Lower leg skin (tissue), 4 donors: ENCODE data around the gene SYMPK. TPM values are rescaled to one million over a fixed set of nuclear protein-coding genes. Genes with fewer than 3 reads are reported as not detected.

Source experiments
- DNase-seq, 2 donors: peaks; one replicate each; pipeline ENCODE4 v3.0.0-alpha.2; 2019; ENCODE audit warnings: low spot score in 2 of 2
- H3K4me3 ChIP-seq: fragments of 200-600 bp; sonication (generic); 2 replicates; pipeline ENCODE4 v1.5.1; 2017; ENCODE audit warnings: mild to moderate bottlenecking, low read depth; ENCODE audit not compliant: poor library complexity, severe bottlenecking
- POLR2A ChIP-seq, 2 donors: fragments of 450-650 bp; IDR thresholded peaks; one replicate each; pipeline ENCODE4 v1.6.1; 2016 to 2017; ENCODE audit warnings: antibody characterized with exemption in 2 of 2, mild to moderate bottlenecking in 1 of 2, moderate library complexity in 1 of 2
- WGBS, 2 donors: methylation state at CpG; one replicate each; pipeline ENCODE4 v1.1.5; 2018; 5-methylcytosine and 5-hydroxymethylcytosine counted together
- intact Hi-C: fragments of 100-400 bp; cut with DNase I; formaldehyde crosslinking; loops from one replicate; pipeline ENCODE4 v1.15.0; 2023; ENCODE audit warnings: low total_unique reads
- total RNA-seq, 4 donors: library from RNA; depleted of rRNA; stranded (reverse); fragments of >200 nt; gene quantifications; one replicate each; pipeline ENCODE4 v1.1.0, GENCODE V29; 2016
- TF ChIP-seq, protein P1 (sequence below), 3 donors: fragments of 450-650 bp; IDR thresholded peaks; one replicate each; pipeline ENCODE4 v1.5.1; 2016; ENCODE audit warnings: antibody characterized with exemption in 3 of 3, mild to moderate bottlenecking in 3 of 3, moderate library complexity in 2 of 3

The SYMPK gene
- total RNA-seq, 4 donors from 2014 or later: 30.3 to 62.8 (median 46.6) TPM

GRCh38 chr19:45814851-45815480, 48.0 kb downstream of the SYMPK start, which contains the start of gene RSPH6A:
TSS of gene RSPH6A (minus strand) at chr19:45815308. CDS start at chr19:45815176, 132 bp downstream.
- H3K4me3 ChIP-seq: no peak within 1 kb of the TSS
- no peak for TF ChIP-seq POLR2A (IDR thresholded peaks at IDR 0.05)
- TF ChIP-seq, protein P1, sequence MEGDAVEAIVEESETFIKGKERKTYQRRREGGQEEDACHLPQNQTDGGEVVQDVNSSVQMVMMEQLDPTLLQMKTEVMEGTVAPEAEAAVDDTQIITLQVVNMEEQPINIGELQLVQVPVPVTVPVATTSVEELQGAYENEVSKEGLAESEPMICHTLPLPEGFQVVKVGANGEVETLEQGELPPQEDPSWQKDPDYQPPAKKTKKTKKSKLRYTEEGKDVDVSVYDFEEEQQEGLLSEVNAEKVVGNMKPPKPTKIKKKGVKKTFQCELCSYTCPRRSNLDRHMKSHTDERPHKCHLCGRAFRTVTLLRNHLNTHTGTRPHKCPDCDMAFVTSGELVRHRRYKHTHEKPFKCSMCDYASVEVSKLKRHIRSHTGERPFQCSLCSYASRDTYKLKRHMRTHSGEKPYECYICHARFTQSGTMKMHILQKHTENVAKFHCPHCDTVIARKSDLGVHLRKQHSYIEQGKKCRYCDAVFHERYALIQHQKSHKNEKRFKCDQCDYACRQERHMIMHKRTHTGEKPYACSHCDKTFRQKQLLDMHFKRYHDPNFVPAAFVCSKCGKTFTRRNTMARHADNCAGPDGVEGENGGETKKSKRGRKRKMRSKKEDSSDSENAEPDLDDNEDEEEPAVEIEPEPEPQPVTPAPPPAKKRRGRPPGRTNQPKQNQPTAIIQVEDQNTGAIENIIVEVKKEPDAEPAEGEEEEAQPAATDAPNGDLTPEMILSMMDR (IDR thresholded peaks at IDR 0.05): no peak
- intact Hi-C loops: no loop called here
- no peak for DNase-seq
- WGBS, 2 donors: 58 to 60% methylated on average over 36 to 39 of the region's 40 CpGs

GRCh38 chr19:45814166-45814780, 48.7 kb downstream of the SYMPK start:
- 49 to 62% methylated on average over 9 to 12 of the region's 12 CpGs for WGBS, 2 donors
- H3K4me3 ChIP-seq: no peak overlapping the region
- TF ChIP-seq POLR2A (IDR thresholded peaks at IDR 0.05): no peak
- TF ChIP-seq, protein P1 (IDR thresholded peaks at IDR 0.05): no peak
- DNase-seq: no peak
- intact Hi-C loops: no loop called here

DNA sequence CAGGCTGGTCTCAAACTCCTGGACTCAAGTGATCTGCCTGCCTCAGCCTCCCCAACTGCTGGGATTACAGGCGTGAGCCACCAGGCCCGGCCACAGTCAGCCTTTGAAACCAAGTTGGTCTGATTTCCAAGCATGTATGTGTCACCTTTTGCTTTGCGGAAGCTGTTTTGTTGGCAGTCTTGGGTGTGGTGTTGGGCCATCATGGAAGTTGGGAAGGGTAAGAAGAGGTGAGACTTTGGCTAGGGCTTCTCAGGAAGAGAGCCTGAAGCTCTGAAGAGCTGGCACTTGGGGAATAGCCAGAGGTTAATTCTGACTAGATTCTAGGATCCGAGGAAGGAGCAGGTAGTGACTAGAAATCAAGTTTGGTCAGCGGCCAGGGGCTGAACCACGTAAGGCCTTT, 50.6 kb downstream of the SYMPK start:
- no peak for DNase-seq
- 66 to 72% methylated on average over 6 of the region's 6 CpGs for WGBS, 2 donors
- intact Hi-C loops: no loop called here
- TF ChIP-seq, protein P1 (IDR thresholded peaks at IDR 0.05): no peak
- no peak for TF ChIP-seq POLR2A (IDR thresholded peaks at IDR 0.05)
- no peak overlapping the region for H3K4me3 ChIP-seq

- no peak overlapping the region for H3K4me3 ChIP-seq
- intact Hi-C loops: no loop called here
- WGBS, 2 donors: 39 to 44% methylated on average over 7 of the region's 7 CpGs
- TF ChIP-seq, protein P1 (IDR thresholded peaks at IDR 0.05): no peak
- TF ChIP-seq POLR2A (IDR thresholded peaks at IDR 0.05): no peak
- no peak for DNase-seq
Observed at GRCh38 chr19:45809643-45810159, 53.2 kb downstream of the SYMPK start.

GRCh38 chr19:45805719-45806118, 57.2 kb downstream of the SYMPK start:
- H3K4me3 ChIP-seq: no peak overlapping the region
- no peak for DNase-seq
- TF ChIP-seq, protein P1 (IDR thresholded peaks at IDR 0.05): no peak
- no peak for TF ChIP-seq POLR2A (IDR thresholded peaks at IDR 0.05)
- intact Hi-C loops: no loop called here
